H4 (cell line): Measurements from ENCODE around the gene MPDZ. TPM values are rescaled to one million over a fixed set of nuclear protein-coding genes. Genes with fewer than 3 reads are reported as not detected.

ENCODE experiments used
- DNase-seq: peaks from one replicate; pipeline ENCODE4 v3.0.0-alpha.2; 2015; ENCODE audit warnings: low spot score
- total RNA-seq: library from RNA; depleted of rRNA; stranded (reverse); fragments of >200 nt; shearing (Covaris generic); gene quantifications from 2 replicates; pipeline ENCODE4 v1.2.3, GENCODE V29; 2014; rRNA removed

The MPDZ gene, protein sequence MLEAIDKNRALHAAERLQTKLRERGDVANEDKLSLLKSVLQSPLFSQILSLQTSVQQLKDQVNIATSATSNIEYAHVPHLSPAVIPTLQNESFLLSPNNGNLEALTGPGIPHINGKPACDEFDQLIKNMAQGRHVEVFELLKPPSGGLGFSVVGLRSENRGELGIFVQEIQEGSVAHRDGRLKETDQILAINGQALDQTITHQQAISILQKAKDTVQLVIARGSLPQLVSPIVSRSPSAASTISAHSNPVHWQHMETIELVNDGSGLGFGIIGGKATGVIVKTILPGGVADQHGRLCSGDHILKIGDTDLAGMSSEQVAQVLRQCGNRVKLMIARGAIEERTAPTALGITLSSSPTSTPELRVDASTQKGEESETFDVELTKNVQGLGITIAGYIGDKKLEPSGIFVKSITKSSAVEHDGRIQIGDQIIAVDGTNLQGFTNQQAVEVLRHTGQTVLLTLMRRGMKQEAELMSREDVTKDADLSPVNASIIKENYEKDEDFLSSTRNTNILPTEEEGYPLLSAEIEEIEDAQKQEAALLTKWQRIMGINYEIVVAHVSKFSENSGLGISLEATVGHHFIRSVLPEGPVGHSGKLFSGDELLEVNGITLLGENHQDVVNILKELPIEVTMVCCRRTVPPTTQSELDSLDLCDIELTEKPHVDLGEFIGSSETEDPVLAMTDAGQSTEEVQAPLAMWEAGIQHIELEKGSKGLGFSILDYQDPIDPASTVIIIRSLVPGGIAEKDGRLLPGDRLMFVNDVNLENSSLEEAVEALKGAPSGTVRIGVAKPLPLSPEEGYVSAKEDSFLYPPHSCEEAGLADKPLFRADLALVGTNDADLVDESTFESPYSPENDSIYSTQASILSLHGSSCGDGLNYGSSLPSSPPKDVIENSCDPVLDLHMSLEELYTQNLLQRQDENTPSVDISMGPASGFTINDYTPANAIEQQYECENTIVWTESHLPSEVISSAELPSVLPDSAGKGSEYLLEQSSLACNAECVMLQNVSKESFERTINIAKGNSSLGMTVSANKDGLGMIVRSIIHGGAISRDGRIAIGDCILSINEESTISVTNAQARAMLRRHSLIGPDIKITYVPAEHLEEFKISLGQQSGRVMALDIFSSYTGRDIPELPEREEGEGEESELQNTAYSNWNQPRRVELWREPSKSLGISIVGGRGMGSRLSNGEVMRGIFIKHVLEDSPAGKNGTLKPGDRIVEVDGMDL (N-terminal part only)
- total RNA-seq: 13.4 and 14.2 TPM in 2 replicates

DNA sequence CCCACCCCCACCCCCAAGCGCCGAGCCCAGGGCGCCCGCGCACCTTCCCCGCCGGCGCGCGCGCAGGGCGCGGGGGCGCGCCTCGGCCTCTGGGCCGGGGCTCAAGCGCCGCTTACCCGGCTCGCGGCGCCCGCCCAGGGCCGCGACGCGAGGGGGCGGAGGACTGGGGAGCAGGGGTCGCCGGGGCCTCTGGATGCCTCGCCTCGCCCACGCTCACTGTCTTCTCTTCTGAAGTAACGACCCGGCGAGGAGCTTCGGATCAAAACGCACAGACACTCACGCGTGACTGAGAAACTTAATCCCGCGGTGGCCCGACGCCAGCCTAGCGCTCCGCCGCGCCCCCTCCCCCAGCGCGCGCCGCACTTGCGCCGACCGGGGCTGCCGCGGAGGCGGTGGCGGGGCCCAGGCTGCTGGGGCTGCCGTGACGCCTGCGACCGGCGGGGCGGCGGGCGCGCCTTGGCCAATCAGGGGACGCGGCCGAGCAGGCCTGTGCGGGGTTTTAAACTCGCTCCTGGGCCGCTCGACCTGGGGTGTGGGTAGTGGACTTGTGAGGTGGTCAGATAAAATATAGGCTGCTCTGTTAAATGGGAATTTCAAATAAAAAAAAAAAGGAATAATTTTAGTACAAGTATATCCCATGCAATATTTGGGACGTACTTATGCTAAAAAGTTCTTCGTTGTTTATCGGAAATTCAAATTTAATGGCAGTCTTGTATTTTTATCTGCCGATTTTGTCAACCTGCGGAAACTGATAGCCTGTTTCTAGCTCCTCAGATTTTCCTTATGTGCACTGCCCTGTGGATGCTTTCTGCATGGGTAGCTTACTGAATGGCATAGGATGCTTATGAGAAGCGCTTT lies at the start of gene MPDZ:
MPDZ (minus strand) TSS at position 409 of the 858 bp plus-strand sequence. CDS start 29,377 bp downstream, outside the sequence.
- DNase-seq: peak; percentile 48

DNA sequence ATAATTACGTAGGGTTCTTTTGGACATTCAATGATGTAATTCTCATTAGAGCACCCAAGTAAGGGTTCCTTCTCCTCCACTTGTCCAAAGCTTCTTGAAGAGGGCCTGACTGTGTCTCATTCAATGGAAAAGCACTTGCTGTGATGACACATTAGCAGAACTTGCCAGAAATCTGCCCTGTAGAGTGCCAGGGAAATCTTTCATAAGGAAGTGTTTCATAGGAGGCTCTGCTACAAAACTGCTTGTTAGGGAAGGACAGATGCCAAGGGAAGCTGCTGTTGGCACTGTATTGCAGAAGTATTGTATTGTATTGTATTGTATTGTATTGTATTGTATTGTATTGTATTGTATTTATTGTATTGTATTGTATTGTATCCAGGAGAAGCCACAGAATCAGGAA lies 45.5 kb upstream of the MPDZ start:
- DNase-seq: no peak

DNA sequence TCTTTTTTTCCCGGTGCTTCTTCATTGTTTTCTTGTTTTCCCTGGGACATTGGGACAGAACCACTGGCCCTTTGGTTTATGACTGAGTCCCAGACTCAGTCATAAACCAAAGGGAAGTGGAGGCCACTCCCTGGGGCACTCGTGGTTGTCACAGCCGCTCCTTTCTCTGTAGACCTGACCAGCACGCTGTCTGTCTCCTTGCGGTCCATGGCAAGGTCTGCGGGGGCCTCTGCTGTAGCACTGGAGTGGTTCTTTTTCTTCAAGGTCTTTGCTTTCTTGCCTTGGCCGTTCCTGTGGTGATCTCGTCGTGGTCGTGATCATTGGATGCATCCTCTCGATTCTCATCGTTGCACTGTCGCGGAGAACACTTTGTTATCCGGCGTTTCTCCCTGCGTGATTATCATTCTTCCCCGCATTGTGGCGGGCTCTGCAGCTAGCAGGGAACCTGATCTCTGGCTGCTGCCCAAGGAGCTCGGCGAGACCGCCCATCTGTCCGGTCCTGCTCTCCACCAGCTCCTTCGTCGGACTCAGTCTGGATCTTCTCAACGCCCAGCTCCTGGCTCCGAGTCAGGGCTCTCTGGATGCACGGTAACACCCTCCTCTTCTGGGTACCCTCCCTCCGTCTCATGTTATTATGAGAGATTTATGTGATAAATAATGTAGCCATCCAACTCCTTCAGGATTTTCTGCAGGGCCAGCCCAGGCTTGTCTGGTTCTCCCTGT lies 43.5 kb upstream of the MPDZ start:
- DNase-seq: no peak

DNA sequence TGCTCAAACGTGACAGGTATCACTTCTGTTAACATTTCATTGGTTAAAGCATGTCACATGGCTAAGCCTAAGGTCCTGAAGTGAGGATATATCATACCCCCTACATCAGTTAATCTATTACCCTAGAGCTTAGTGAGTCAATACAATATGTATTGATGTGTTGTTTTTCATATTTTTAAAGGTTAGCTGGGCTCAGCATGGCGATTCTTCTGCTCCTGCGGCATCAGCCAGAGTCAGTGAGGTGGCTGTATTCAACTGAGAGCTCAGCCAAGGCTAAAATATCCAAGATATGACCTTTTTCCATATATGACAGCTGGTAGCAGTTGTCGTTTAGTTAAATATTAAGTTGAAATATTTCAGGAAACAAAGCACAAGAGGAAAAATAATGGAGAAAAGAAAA lies 38.5 kb upstream of the MPDZ start:
- no peak for DNase-seq

DNA sequence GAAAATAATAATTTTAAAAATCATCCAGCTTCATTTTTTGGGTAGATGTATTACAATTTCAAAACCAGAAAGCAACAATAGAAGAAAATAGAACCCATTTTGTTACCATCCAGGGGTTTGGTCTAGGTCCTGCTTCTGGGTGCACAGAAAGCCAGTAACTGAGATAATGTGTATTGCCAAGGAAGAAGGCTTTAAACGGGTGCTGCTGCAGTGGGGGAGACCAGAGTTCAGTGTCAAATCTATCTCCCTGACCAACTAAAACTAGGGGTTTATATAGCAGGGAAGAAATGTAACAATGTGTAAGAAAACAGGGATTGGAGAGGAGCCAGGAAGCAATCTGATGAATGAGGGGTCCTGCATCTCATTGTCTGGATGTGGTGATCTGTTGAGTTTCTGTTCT lies 17.5 kb upstream of the MPDZ start:
- DNase-seq: no peak

DNA sequence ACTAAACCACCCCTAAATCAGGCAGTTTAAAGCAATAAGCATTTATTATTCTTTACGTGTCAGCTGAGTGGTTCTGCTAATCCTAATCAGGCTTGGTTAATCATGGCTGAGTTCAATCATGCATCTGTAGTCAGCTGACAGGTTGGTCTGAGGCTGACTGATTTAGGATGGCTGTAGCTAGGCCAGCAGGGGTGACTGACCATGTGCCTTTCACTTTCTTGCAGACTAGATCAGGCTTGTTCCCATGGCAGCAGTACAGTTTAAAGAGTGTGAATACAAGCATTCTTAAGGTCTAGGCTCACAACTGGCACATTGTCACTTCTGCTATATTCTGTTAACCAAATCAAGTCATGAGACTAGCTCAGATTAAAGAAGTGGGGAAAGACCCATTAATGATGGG lies 16.1 kb upstream of the MPDZ start:
- DNase-seq: no peak

DNA sequence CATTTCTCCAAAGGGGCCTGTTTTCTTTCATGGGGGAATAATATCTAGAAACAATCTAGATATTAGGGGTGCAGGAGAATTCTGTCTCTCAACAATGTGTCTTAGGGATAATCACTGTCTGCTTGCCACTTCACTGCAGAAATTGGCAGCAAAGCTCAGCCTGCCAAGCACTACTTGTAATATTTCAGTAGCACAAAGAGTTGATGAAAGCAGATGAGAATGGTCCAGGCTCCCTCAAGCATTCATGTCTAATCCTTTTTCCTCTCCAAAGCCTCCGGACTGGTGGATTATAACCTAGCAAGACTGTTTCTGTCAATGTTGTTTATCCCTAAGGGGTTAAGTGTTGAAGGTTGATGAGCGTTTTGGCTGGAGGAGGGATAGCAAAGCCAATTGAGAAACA lies 13.3 kb upstream of the MPDZ start:
- no peak for DNase-seq

DNA sequence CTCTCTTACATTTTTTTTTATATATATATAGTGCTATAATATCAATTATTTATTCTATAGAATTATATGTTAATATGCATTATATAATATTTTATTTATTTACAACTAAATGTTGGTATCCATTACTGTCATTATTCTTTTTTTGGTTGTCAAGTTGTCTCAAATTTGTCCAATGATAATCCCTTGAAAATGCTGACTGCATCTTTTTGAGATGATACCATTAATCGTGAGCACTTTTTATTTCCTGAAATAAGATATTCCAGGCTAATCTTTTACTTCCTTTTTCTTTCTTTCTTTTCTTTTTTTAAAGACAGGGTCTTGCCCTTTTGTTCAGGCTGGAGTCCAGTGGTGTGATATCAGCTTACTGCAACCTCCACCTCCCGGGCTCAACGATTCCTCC lies 12.7 kb upstream of the MPDZ start:
- DNase-seq: no peak

DNA sequence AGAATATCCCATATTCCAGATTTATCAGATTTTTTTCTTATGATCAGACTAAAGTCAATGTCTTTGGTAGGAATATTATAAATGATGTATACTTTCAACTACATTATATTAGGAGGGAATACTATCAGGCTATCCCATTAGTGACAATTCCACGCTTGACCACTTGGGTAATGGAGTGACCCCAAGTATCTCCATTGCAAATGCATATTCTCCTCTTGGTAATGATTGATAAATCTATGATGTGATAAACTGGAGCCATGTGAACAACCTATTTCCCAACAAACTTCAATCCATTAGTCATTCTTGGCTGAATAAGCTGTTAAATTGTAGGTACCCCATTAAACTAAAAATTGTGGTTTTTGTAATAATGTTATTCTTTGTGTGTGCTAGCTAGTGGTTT lies 12.2 kb upstream of the MPDZ start:
- DNase-seq: no peak

DNA sequence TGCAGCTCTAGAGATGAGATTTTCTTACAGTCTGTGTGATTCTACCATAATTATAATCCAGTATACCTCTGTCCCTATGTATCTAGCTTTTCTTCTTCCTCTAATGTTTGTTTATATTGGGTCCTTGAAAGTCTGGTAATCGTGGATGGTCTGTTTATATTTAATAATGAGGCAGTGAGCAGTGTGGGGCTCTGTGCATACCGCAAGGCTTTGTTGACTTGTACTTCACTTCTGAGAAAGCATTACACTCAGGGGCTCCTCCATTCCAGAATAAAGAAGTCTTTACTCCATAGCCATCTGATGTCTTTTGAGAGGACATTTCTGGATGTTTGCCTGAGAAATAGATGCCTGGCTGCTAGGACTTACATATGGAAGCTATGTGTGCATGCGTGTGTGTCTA lies 4.5 kb upstream of the MPDZ start:
- peak; percentile 8 for DNase-seq

DNA sequence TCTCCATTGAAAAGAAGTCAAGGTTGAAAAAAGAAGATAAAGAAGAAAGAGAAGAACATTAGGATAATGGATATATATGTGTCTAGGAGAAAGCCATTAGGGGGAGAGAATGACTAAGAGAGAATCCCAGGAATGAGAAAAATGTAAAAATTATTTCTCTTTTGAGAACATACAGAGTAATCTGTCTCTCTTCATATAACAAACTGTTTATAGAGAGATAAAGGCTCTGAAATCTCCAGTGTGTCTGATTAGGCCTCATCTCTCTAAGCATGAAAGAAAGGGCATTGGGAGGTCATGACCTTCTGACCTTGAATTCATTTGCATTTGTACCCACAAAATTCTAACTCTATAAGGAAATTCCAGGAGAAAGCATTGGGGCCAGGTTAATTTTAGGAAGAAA lies 3.5 kb upstream of the MPDZ start:
- no peak for DNase-seq

DNA sequence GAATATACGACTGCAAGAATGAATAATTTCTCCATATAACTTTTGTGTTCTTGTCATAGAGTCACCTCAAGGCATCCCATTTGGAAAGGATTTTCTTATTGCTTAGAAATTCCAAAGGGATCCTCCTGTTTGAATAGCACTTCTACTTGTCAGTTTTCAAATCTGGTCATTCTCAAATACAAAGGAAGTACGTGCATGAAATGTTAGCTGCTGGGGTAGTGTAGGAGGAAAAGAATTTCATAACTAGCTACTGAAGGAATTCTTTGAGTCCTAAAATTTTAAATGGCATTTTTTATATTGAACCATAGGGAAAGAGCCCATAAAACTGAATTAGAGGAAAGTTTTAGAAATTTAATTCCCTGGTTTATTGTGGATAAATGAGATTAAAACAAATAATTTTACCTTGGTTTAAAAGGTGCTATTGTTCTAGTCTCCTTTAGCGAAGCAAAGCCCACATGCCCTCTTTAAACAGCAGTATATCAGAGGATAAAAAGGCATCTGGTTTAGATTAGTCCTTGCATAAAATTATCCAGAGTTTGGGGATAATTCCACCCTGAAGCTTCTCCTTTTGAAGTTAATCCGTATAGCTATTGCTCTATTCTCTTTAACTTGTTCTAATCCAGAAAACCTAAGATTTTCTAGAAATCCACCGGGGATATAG lies 2.0 kb upstream of the MPDZ start:
- DNase-seq: no peak

DNA sequence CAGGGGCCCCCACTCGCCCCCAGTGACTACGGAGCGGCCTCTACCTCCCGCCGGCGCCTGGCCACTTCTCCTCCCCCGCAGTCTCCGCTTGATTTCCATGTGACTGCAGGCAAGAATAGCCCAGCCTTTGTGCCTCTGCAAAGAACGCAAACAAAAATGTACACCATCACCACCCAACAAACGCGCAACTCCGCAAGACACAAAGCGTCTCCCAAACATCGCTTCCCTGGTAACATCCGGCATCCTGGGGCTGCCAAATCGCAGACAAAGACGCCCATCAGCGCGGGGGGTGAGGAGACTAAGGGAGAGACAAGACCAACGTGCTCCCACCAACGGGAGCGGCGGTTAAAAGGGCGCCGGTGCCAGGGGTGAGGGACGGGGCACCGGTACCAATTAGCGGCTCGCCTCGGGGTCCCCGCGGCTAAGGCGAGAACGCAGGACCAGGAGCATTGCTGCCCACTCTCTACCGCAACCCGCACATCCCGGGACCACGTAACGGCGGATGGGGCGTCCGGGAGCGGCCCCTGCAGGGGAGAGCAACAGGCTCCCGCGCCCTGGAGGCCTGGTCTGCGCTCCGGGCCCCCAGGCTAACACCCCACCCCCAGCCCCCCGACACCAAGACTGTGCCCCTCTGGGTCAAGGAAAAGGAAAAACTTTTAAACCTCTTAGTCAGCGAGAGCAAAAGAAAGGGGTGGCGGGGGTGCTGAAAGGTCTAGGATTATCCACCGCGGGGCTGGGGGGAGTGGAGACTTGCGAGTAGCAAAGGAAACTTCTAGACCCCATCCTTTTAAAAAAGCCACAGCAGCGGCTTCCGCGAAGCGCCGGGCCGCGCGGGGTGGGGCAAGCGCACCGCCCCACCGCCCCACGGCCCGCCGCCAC lies 885 bp downstream of the MPDZ start:
- DNase-seq: peak; percentile 47

DNA sequence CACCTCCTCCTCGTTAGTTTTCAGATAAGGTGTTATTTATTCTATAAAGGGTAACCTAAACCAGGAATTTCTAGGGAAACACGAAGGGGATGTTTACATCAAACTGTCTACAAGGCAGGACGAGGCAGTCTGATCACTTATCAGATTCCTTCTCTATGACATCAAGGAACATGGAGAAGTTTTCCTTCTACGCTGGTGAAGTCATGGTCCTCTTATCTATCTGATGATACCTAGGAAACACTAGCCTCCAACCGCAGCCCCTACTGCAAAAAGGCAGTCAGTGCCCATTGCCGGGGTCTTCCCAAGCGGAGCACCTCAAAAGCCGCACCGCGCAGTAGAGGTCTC lies 1.5 kb downstream of the MPDZ start:
- peak; percentile 9 for DNase-seq

DNA sequence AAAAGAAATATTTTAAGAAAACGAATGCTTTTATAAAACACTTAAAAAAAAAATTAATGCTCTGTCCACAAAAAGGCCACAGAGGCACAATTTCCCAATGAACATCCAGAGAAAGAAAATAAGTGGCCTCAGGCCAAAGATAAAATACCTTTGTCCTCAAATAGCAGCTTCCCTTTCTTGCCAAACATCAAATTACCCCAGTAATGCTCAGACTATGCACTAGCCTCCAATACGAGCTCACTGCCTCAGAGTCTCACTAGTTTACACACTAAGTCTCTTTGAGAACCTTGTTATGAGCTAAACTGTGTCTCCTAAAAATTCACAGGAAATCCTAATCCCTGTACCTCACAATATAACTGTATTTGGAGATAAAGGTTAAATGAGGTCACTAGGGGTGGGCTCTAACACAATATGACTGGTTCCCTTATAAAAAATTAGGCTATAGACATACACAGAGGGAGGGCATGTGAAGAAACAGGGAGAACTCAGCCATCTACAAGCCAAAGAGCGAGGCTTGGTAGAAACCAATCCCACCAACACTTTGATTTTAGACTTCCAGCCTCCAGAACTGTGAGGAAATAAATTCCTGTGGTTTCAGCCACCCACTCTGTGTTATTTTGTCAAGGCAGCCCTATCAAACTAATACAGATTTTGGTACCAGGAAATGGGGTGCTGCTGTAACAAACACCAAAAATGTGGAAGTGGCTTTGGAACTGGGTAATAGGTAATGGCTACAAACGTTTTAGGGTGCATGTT lies 4.4 kb downstream of the MPDZ start:
- peak; percentile 17 for DNase-seq

DNA sequence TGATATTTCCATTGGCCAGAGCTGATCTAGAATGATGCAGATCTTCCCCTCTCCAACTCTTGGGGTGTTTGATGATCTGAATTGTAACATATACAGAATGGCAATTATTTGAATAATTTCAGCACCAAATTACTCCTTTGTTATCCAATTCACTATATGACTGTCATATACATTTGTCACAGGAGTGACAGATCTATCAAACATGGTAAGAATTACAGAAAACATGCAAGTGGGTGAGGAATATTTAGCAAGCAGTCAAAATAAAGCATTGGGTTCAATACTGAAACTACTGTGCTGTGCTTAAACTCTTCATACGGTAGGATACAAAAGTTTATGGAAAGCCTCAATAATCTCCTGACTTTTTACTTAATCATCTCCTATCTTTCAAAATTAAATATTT lies 8.8 kb downstream of the MPDZ start:
- no peak for DNase-seq

DNA sequence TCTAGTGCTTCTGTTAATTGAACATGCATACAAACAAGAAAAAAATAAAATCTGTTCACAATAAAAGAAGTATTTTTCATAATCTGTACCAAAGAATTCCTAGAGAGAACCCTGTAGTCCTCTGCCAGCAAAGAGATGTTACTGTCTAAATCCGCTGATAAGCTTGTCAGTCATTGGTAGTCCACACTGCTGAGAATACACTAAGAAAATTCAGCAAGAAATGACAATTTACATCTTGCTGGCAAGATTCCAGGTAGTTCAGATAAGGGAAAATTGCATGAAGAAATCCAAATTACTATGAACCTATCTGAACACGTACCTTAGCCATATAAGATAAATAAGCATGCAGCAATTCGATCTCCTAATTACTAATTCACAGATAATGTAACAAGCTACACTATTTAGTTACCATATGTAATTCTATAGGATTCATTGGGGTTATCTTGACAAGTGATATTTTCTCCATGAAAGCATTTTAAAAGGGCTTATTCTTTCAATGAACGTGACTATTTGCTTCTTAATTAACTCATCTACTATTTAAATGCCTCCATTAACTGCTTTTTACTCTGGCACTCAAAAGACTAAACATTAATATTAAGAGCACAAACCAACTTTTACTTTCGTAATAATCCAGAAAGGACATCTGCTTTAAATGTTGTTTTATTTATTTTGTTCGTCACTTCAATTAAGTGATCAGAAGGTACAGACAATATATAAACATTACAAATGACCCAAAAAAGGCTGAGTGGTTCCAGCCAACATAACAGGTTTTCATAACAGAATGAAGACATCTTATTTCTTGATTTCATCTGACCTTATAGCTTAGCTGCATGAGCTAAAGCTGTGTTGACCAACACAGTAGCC lies 9.7 kb downstream of the MPDZ start:
- DNase-seq: no peak
